Naive thymus-derived CD4-positive, alpha-beta T cell (primary cell): ENCODE data around the gene DOK4. TPM values are rescaled to one million over a fixed set of nuclear protein-coding genes. Genes with fewer than 3 reads are reported as not detected.

Experiments used
- ATAC-seq: fragments of 150-1000 bp; cut with Tn5 transposase; 2 replicates; pipeline ENCODE4 v1.10.0; 2021; ENCODE audit warnings: mild to moderate bottlenecking, moderate library complexity
- CTCF ChIA-PET: fragments of 350-600 bp; sonication (Branson Sonifier 250); formaldehyde crosslinking; loops from one replicate; lab custom pipeline; 2021; ENCODE audit warnings: antibody characterized with exemption; lab: Charles Lee
- POLR2A ChIA-PET: fragments of 350-600 bp; sonication (Branson Sonifier 250); formaldehyde crosslinking; loops from one replicate; lab custom pipeline; 2021; ENCODE audit warnings: antibody characterized with exemption, inconsistent platforms; lab: Charles Lee
- DNase-seq, 9 donors: peaks; one replicate each; pipeline versions ENCODE4 v3.0.0 to v3.0.0-alpha.2; 2020 to 2022; ENCODE audit warnings: mixed read lengths in 1 of 9
- H3K27ac ChIP-seq: one replicate; pipeline ENCODE4 v1.7.0; 2013; ENCODE audit warnings: mild to moderate bottlenecking, low read depth, low read length, moderate library complexity
- H3K27me3 ChIP-seq, 2 donors: one replicate each; pipeline ENCODE4 v1.7.0; 2013; ENCODE audit warnings: low read length in 2 of 2, mild to moderate bottlenecking in 2 of 2, moderate library complexity in 2 of 2; ENCODE audit not compliant: control insufficient read depth in 2 of 2, insufficient read depth in 2 of 2
- H3K36me3 ChIP-seq, 3 experiments: 1 replicate in 2 of 3; 2 replicates in 1 of 3; pipeline ENCODE4 v1.7.0; 2013; ENCODE audit warnings: low read length in 3 of 3, mild to moderate bottlenecking in 3 of 3, moderate library complexity in 1 of 3; ENCODE audit not compliant: insufficient read depth in 3 of 3, control insufficient read depth in 2 of 3
- H3K4me1 ChIP-seq, 2 donors: one replicate each; pipeline ENCODE4 v1.7.0; 2013; ENCODE audit warnings: low read length in 2 of 2, mild to moderate bottlenecking in 2 of 2, moderate library complexity in 1 of 2; ENCODE audit not compliant: control insufficient read depth in 2 of 2, insufficient read depth in 2 of 2
- H3K4me3 ChIP-seq: 2 replicates; pipeline ENCODE4 v1.7.0; 2013; ENCODE audit warnings: mild to moderate bottlenecking, low read length
- H3K9me3 ChIP-seq, 3 experiments: 1 replicate in 2 of 3; 2 replicates in 1 of 3; pipeline ENCODE4 v1.7.0; 2013; ENCODE audit warnings: low read length in 3 of 3; ENCODE audit not compliant: control insufficient read depth in 2 of 3
- H3K27ac Mint-ChIP-seq, 9 donors: one replicate each; pipeline ENCODE4 v1.8.0; 2020 to 2022; ENCODE audit warnings: mixed read lengths in 9 of 9, mild to moderate bottlenecking in 8 of 9, moderate library complexity in 5 of 9, inconsistent platforms in 2 of 9
- H3K27me3 Mint-ChIP-seq, 5 donors: one replicate each; pipeline ENCODE4 v1.8.0; 2021 to 2022; ENCODE audit warnings: mixed read lengths in 5 of 5, mild to moderate bottlenecking in 1 of 5
- H3K36me3 Mint-ChIP-seq, 5 donors: one replicate each; pipeline ENCODE4 v1.8.0; 2020 to 2022; ENCODE audit warnings: mixed read lengths in 5 of 5, mild to moderate bottlenecking in 3 of 5, inconsistent platforms in 1 of 5
- H3K4me1 Mint-ChIP-seq, 7 donors: one replicate each; pipeline ENCODE4 v1.8.0; 2020 to 2022; ENCODE audit warnings: mixed read lengths in 7 of 7, mild to moderate bottlenecking in 3 of 7, inconsistent platforms in 1 of 7
- H3K4me3 Mint-ChIP-seq, 10 donors: one replicate each; pipeline ENCODE4 v1.8.0; 2020 to 2022; ENCODE audit warnings: mild to moderate bottlenecking in 10 of 10, mixed read lengths in 10 of 10, moderate library complexity in 6 of 10, inconsistent platforms in 2 of 10
- H3K9me3 Mint-ChIP-seq, 11 donors: one replicate each; pipeline ENCODE4 v1.8.0; 2020 to 2022; ENCODE audit warnings: mixed read lengths in 11 of 11, mild to moderate bottlenecking in 4 of 11, inconsistent platforms in 1 of 11, moderate library complexity in 1 of 11
- intact Hi-C, 2 donors: fragments of 100-400 bp; cut with micrococcal nuclease; formaldehyde crosslinking; loops; one replicate each; pipeline ENCODE4 v1.15.1; 2023
- polyA plus RNA-seq, 2 donors: library from polyadenylated mRNA; unstranded; fragments of 300-500 nt; fragmentation: Illumina TruSeq; gene quantifications; one replicate each; pipeline ENCODE4 v1.2.3, GENCODE V29; 2021
- total RNA-seq, 6 experiments: library from RNA in 5 of 6; stranded (reverse) in 5 of 6; gene quantifications; 1 replicate in 5 of 6; 2 replicates in 1 of 6; pipeline ENCODE4 v1.2.3 and lab custom pipeline; 2021 to 2026

Gene DOK4
- total and polyA plus RNA-seq, 7 experiments from 2014 or later: 1.6 to 4.6 (median 2.9) TPM

DNA sequence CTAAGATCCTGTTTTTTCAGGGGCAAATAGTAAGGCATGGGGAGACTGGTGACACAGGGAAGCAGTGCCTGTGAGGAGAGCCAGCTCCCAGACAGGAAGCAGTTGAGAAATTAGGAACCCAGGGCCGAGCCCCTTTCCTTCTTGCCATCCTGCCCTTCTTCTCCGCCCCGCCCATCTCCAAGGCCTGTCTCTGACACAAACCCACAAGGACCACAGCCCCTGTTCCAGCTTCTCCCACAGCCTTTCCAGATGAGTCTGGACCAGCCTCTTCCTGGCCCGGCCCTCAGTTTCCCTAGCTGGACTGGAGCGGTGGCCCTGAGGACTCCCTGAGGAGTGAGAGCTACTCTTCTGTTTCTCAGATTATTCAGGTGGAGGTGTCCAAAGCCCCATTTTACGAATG lies 40.2 kb upstream of the DOK4 start:
- ATAC-seq: no peak
- Mint-ChIP-seq H3K4me3 (no peak overlapping the region), H3K36me3 (peaks cover 0 to 4% (median 3%) of the 10 kb centered on the region in 5 donors), H3K4me1 (peaks cover 23 to 41% (median 24%) of the 10 kb centered on the region in 7 donors), H3K9me3 (no peaks in the 10 kb centered on the region), H3K27me3 (no peaks in the 10 kb centered on the region), H3K27ac (peak overlapping the region in 2 of 9 donors; percentile 24 to 45)
- ChIA-PET POLR2A (interaction anchor here (0.9 to 1.1 kb wide), 2 partner anchors 9 to 226 kb away, joined by 3 to 5 read pairs; no protein-coding TSS in a partner anchor), CTCF (interaction anchor here (1.6 kb wide), 1 partner anchor 109 kb away, joined by 5 read pairs; no protein-coding TSS in a partner anchor)
- peaks cover 22 to 23% of the 10 kb centered on the region in 2 donors for H3K4me1 ChIP-seq
- H3K27me3 ChIP-seq: no peaks in the 10 kb centered on the region
- no peak overlapping the region for H3K27ac ChIP-seq
- H3K9me3 ChIP-seq: no peaks in the 10 kb centered on the region
- no peaks in the 10 kb centered on the region for H3K36me3 ChIP-seq
- intact Hi-C loops: no loop called here
- H3K4me3 ChIP-seq: no peak overlapping the region
- no peak for DNase-seq

DNA sequence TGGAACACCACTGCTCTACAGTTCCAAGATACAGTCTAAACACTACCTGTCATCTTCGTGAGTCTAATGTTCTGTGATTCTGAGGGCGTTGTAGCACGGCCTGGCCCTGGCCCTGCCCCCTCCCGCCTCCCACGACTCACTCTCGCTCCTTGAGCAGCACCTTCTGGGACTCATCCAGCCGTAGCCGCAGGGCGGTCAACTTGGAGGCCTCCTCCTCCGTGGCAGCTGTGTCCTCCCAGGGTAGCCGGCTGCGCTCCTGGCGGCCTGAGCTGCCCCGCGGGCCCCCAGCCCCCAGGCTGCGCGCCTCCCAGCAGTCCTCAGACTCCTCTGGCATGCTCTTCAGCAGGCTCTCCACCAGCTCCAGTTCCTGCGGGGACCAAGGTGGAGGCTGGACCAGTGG lies 39.5 kb upstream of the DOK4 start:
- H3K4me3 ChIP-seq: no peak overlapping the region
- POLR2A ChIA-PET: interaction anchor here (0.9 to 1.7 kb wide), 3 partner anchors 9 to 225 kb away, joined by 3 to 5 read pairs (median 5); partner anchors contain the start of genes CIAPIN1 and COQ9
- H3K9me3 ChIP-seq: no peaks in the 10 kb centered on the region
- DNase-seq: no peak
- ATAC-seq: no peak
- H3K27ac ChIP-seq: no peak overlapping the region
- no peak overlapping the region for H3K4me3 Mint-ChIP-seq
- H3K4me1 ChIP-seq: peaks cover 15 to 16% of the 10 kb centered on the region in 2 donors
- peaks cover 0 to 4% (median 3%) of the 10 kb centered on the region in 5 donors for H3K36me3 Mint-ChIP-seq
- no peaks in the 10 kb centered on the region for H3K36me3 ChIP-seq
- peaks cover 16 to 34% (median 16%) of the 10 kb centered on the region in 7 donors for H3K4me1 Mint-ChIP-seq
- intact Hi-C loops: no loop called here
- H3K27me3 ChIP-seq: no peaks in the 10 kb centered on the region
- CTCF ChIA-PET: interaction anchor here (1.4 to 1.6 kb wide), 2 partner anchors 8 to 109 kb away, joined by 4 to 5 read pairs; no protein-coding TSS in a partner anchor
- H3K27ac Mint-ChIP-seq: no peak overlapping the region
- H3K9me3 Mint-ChIP-seq: no peaks in the 10 kb centered on the region
- no peaks in the 10 kb centered on the region for H3K27me3 Mint-ChIP-seq

DNA sequence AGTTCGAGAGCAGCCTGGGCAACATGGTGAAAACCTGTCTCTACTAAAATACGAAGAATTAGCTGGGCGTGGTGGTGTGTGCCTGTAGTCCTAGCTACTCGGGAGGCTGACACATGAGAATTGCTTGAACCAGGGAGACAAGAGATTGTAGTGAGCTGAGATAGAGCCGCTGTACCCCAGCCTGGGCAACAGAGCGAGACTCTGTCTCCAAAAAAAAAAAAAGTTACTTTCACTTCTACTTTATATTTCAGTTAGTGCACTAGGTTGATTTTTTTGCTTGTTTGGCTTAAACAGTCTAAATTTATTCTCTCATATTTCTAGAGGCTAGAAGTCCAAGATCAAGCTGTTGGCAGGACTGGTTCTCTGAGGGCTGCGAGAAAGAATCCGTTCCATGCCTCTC lies 36.7 kb upstream of the DOK4 start:
- intact Hi-C loops: no loop called here
- Histone ChIP-seq H3K27me3 (no peaks in the 10 kb centered on the region), H3K4me3 (no peak overlapping the region), H3K36me3 (peaks cover 0 to 6% (median 0%) of the 10 kb centered on the region in 3 experiments), H3K9me3 (no peaks in the 10 kb centered on the region), H3K27ac (no peak overlapping the region), H3K4me1 (peaks cover 7 to 8% of the 10 kb centered on the region in 2 donors)
- ChIA-PET POLR2A (interaction anchor here (0.6 to 1.1 kb wide), 3 partner anchors 28 to 73 kb away, joined by 3 to 6 read pairs (median 5); partner anchors contain the start of gene POLR2C), CTCF (interaction anchor here (0.6 to 1.4 kb wide), 6 partner anchors 10 to 484 kb away, joined by 3 to 6 read pairs (median 4); no protein-coding TSS in a partner anchor)
- Mint-ChIP-seq H3K4me1 (peaks cover 5 to 19% (median 6%) of the 10 kb centered on the region in 7 donors), H3K27ac (peak overlapping the region in 1 of 9 donors; percentile 45), H3K36me3 (peaks cover 0 to 7% (median 0%) of the 10 kb centered on the region in 5 donors), H3K4me3 (no peak overlapping the region), H3K9me3 (no peaks in the 10 kb centered on the region), H3K27me3 (no peaks in the 10 kb centered on the region)
- ATAC-seq (no peak), DNase-seq (no peak)

DNA sequence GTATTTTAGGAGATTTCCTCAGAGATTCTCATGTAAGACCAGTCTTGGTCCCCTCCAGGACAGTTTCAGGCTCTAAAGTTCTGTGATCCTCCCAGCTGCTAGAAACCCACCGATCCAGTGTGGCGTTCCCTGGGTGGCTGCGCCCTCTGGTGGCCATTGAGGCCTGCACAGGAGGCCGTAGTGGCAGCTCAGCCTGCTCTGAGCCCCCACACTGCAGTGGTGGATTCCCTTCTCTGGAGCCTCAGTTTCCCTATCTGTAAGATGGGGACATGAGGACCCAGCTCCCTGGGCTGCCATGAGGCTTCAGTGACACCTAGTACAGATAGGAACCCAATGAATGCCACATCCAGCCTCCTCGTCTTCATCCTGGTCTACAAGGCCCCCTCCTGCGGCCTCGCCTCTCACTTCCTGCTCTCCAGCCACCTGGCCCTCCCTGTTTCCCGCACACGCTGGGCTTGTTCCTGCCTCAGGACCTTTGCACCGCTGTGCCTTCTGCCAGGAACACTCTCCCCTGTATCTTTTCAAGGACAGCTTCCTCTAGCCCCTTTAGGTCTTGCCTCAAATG lies 33.6 kb upstream of the DOK4 start:
- peaks cover 0 to 19% (median 0%) of the 10 kb centered on the region in 5 donors for H3K36me3 Mint-ChIP-seq

DNA sequence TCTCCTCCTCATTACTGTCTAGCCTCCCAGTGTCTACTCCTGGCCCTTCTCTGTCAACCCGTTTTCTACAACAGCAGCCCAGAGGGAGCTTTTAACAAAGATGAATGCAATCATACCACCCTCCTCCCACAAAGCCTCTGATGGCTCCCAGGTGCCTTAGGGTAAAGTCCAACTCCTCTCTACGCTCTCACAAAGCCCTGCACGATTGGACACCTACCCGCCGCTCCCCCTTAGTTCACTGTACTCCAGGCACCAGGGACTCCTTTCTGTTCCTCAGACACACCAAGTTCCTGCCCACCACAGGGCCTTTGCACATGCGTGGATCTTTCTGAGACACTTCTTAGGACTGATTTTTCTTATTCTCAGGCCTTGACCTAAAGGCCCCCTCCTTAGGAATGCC lies 32.6 kb upstream of the DOK4 start:
- H3K4me3 ChIP-seq: no peak overlapping the region
- H3K27ac ChIP-seq: no peak overlapping the region
- DNase-seq (no peak), ATAC-seq (no peak)
- Mint-ChIP-seq H3K27ac (no peak overlapping the region), H3K36me3 (peaks cover 0 to 22% (median 0%) of the 10 kb centered on the region in 5 donors), H3K4me3 (no peak overlapping the region), H3K27me3 (no peaks in the 10 kb centered on the region), H3K4me1 (peaks cover 5 to 15% (median 6%) of the 10 kb centered on the region in 7 donors), H3K9me3 (no peaks in the 10 kb centered on the region)
- peaks cover 7 to 8% of the 10 kb centered on the region in 2 donors for H3K4me1 ChIP-seq
- H3K27me3 ChIP-seq: no peaks in the 10 kb centered on the region
- POLR2A ChIA-PET: interaction anchor here (0.6 to 1.4 kb wide), 3 partner anchors 27 to 483 kb away, joined by 3 to 4 read pairs (median 3); partner anchors contain the start of genes CIAPIN1 and COQ9
- intact Hi-C loops: loop anchor here (1.0 to 5.0 kb wide), 8 partner anchors 11 to 274 kb away; partner anchors contain the start of genes POLR2C (in 2 of the 2), ARL2BP (in 1 of the 2) and CCDC102A (in 1 of the 2)
- peaks cover 0 to 27% (median 0%) of the 10 kb centered on the region in 3 experiments for H3K36me3 ChIP-seq
- no peaks in the 10 kb centered on the region for H3K9me3 ChIP-seq
- CTCF ChIA-PET: interaction anchor here (1.0 to 3.4 kb wide), 6 partner anchors 9 to 218 kb away, joined by 3 to 44 read pairs (median 7); partner anchors contain the start of genes CCDC102A and DOK4

More for the DNA sequence above, 33.6 kb upstream of the DOK4 start:
- no peak overlapping the region for H3K27ac ChIP-seq
- no peaks in the 10 kb centered on the region for H3K9me3 ChIP-seq
- no peaks in the 10 kb centered on the region for H3K27me3 ChIP-seq
- no peaks in the 10 kb centered on the region for H3K27me3 Mint-ChIP-seq
- ATAC-seq (peak; percentile 90), DNase-seq (peak; percentile 61 to 86 (median 73))
- ChIA-PET POLR2A (interaction anchor here (0.7 to 1.4 kb wide), 7 partner anchors 9 to 78 kb away, joined by 3 to 6 read pairs (median 3); partner anchors contain the start of genes CIAPIN1, COQ9 and POLR2C), CTCF (interaction anchor here (0.6 to 3.4 kb wide), 20 partner anchors 8 to 646 kb away, joined by 3 to 44 read pairs (median 3); partner anchors contain the start of genes ADGRG5, CCDC102A and DOK4)
- peaks cover 0 to 22% (median 0%) of the 10 kb centered on the region in 3 experiments for H3K36me3 ChIP-seq
- H3K4me3 Mint-ChIP-seq: no peak overlapping the region
- H3K4me1 ChIP-seq: peaks cover 7 to 8% of the 10 kb centered on the region in 2 donors
- H3K27ac Mint-ChIP-seq: peak overlapping the region in 3 of 9 donors; percentile 62 to 83 (median 76)
- no peak overlapping the region for H3K4me3 ChIP-seq
- H3K4me1 Mint-ChIP-seq: peaks cover 5 to 19% (median 6%) of the 10 kb centered on the region in 7 donors
- H3K9me3 Mint-ChIP-seq: no peaks in the 10 kb centered on the region
- intact Hi-C loops: loop anchor here (1.0 to 5.0 kb wide), 8 partner anchors 10 to 275 kb away; partner anchors contain the start of genes POLR2C (in 2 of the 2), ARL2BP (in 1 of the 2) and CCDC102A (in 1 of the 2)

DNA sequence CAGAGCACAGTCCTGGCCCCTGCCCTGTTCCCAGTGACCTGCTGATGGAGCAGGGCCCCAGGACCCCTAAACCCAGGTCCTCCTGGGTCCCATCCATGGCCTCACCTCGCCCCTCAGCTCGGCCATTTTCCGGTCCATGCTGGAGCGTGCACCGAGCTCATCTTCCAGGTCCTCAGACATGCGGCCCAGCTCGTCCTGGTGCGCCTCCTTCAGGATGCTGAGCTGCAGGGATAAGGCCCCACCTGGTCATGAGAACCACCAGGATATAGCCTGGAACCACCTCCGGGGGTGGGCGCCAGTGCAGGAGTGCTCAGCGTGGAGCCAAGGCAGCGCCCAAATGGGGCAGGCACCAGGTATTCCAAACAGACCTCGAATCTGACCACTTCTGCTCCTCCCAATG lies 32.2 kb upstream of the DOK4 start:
- ATAC-seq: no peak
- Histone ChIP-seq H3K36me3 (peaks cover 0 to 27% (median 0%) of the 10 kb centered on the region in 3 experiments), H3K27me3 (no peaks in the 10 kb centered on the region), H3K4me1 (peaks cover 7 to 8% of the 10 kb centered on the region in 2 donors), H3K27ac (no peak overlapping the region), H3K9me3 (no peaks in the 10 kb centered on the region), H3K4me3 (no peak overlapping the region)
- H3K9me3 Mint-ChIP-seq: no peaks in the 10 kb centered on the region
- H3K36me3 Mint-ChIP-seq: peaks cover 0 to 24% (median 0%) of the 10 kb centered on the region in 5 donors
- DNase-seq: no peak
- ChIA-PET CTCF (interaction anchor here (1.0 to 3.4 kb wide), 6 partner anchors 10 to 218 kb away, joined by 3 to 44 read pairs (median 7); partner anchors contain the start of genes CCDC102A and DOK4), POLR2A (interaction anchor here (0.6 to 1.2 kb wide), 2 partner anchors 71 to 482 kb away, joined by 3 read pairs; partner anchors contain the start of genes CIAPIN1 and COQ9)
- H3K27me3 Mint-ChIP-seq: no peaks in the 10 kb centered on the region
- no peak overlapping the region for H3K4me3 Mint-ChIP-seq
- H3K4me1 Mint-ChIP-seq: peaks cover 5 to 15% (median 6%) of the 10 kb centered on the region in 7 donors
- no peak overlapping the region for H3K27ac Mint-ChIP-seq
- intact Hi-C loops: loop anchor here (2.0 to 5.0 kb wide), 2 partner anchors 18 to 56 kb away; partner anchors contain the start of genes CCDC102A (in 1 of the 2) and POLR2C (in 1 of the 2)
